ENCODE data around the gene SLC39A10.
"Not testable (repeated sequence)": the region's sequence is repeated elsewhere in the genome, so short reads cannot be mapped to it uniquely, and the experiment has no call there.

The SLC39A10 gene

DNA sequence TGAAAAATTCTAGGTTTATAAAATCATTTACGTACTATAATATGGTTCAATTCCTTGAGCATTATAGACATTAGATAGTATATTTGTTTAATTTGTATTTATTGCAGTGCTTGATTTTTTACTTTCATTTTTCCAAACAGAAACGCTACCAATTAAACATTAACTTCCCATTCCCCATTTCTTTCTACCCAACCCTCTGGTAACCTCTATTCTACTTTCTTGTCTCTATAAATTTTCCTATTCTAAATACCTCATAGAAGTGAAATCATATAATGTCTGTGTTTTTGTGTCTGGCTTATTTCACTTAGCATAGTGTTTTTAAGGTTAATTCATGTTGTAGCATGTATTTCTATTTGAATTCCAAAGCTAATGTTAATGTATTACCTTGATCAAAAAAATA is 11.6 kb upstream of the SLC39A10 start:
- DNase-seq (ENCODE audit: low read depth): no peak
- TF ChIP-seq, protein P1, sequence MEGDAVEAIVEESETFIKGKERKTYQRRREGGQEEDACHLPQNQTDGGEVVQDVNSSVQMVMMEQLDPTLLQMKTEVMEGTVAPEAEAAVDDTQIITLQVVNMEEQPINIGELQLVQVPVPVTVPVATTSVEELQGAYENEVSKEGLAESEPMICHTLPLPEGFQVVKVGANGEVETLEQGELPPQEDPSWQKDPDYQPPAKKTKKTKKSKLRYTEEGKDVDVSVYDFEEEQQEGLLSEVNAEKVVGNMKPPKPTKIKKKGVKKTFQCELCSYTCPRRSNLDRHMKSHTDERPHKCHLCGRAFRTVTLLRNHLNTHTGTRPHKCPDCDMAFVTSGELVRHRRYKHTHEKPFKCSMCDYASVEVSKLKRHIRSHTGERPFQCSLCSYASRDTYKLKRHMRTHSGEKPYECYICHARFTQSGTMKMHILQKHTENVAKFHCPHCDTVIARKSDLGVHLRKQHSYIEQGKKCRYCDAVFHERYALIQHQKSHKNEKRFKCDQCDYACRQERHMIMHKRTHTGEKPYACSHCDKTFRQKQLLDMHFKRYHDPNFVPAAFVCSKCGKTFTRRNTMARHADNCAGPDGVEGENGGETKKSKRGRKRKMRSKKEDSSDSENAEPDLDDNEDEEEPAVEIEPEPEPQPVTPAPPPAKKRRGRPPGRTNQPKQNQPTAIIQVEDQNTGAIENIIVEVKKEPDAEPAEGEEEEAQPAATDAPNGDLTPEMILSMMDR (IDR thresholded peaks at IDR 0.05; ENCODE audit: low read length, missing control alignments): no peak
- H3K4me3 ChIP-seq (replicated peaks; ENCODE audit: low read depth, low read length): no peak overlapping the region

DNA sequence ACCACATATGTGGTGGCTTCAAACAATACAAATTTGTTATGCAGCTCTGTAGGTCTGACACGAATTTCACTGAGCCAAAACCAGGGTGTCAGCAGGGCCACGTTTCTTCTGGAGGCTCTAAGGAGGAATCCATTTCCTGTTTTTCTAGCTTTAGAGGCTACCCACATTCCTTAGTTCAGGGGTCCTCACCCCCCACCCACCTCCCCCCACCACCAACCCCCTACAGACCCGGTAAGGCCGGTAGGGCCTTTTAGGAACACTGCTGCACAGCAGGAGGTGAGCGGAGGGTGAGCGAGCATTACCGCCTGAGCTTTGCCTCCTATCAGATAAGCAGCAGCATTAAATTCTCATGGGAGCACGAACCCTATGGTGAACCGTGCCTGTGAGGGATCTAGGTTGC is 10.6 kb upstream of the SLC39A10 start:
- TF ChIP-seq, protein P1 (IDR thresholded peaks at IDR 0.05; ENCODE audit: low read length, missing control alignments): no peak
- DNase-seq (ENCODE audit: low read depth): no peak
- no peak overlapping the region for H3K4me3 ChIP-seq (replicated peaks; ENCODE audit: low read depth, low read length)

DNA sequence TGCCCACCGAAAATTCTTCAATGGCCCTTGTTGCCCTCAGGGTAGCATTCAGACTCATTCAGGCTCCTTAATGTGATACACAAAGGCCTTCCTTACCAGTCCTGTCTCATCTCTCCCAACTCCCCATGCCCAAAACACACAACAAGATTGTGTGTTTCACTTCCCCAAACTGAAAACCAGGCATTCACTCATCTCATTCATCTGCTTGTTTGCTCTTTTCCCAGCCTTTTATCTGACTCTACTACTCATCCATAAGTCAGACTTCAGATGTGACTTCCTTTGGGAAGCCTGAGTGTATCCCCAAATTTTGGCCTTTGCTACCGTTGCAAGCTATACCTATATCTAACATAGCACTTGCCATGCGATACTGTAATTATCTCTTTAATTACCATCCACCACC is 9.7 kb upstream of the SLC39A10 start:
- no peak for DNase-seq (ENCODE audit: low read depth)
- TF ChIP-seq, protein P1 (IDR thresholded peaks at IDR 0.05; ENCODE audit: low read length, missing control alignments): no peak
- no peak overlapping the region for H3K4me3 ChIP-seq (replicated peaks; ENCODE audit: low read depth, low read length)

DNA sequence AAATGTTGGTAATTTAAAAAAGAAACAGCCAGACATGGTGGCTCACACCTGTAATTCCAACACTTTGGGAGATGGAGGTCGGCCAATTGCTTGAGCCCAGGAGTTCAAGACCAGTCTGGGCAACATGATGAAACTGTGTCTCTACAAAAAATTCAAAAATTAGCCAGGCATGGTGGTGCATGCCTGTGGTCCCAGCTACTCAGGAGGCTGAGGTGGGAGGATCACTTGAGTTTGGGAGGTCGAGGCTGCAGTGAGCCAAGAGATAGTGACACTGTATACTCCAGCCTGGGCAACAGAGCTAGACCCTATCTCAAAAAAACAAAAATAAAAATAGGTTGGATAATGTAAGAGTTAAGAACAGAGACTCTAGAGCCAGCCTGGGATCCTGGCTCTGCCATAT is 8.7 kb upstream of the SLC39A10 start:
- DNase-seq (ENCODE audit: low read depth); H3K4me3 ChIP-seq (replicated peaks; ENCODE audit: low read depth, low read length): not testable (repeated sequence)

DNA sequence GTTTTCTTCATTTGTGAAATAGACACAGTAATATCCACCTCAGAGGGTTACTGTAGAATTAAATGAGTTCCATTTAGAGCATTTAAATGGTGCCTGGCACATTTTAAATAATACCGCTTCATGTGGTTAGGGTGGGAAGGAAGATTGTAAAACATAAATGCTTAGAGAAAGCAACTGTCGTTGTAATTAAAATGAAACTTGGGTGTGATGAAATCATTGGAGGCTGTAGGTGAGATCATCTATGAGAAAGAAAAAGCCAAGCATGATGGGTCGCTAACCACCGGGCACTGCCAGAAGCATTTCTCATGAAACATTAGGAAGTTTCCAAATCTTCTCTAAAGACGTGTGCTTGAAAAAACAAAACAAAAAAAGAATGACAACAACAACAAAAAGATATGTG is 8.2 kb upstream of the SLC39A10 start:
- no peak overlapping the region for H3K4me3 ChIP-seq (replicated peaks; ENCODE audit: low read depth, low read length)
- TF ChIP-seq, protein P1 (IDR thresholded peaks at IDR 0.05; ENCODE audit: low read length, missing control alignments): no peak
- no peak for DNase-seq (ENCODE audit: low read depth)

DNA sequence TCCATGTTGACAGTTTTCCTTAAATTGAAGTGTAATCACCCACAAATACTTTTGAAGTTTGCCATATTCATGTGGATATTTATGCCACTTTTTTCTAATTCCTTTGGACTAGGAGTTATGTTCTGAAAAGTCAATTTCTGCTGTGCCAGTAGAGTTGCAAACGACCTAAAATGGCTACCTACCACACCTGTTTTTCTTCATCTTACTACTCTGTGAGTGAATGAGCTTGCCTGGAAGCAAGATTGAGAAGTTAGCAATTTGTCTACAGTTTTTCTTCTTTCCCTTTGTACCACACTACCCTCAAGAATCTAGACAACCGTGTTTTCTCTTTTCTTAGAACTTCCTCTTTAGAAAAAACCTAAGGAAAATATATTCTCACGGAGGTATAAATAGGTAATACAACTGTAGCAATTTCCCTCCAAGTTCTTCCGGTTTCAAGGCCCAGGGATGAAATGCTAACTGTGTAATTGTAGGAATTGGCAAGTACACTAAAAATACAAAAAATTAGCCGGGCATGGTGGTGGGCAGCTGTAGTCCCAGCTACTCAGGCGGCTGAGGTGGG is 7.3 kb upstream of the SLC39A10 start:
- H3K4me3 ChIP-seq (replicated peaks; ENCODE audit: low read depth, low read length): no peak overlapping the region
- TF ChIP-seq, protein P1 (IDR thresholded peaks at IDR 0.05; ENCODE audit: low read length, missing control alignments): no peak
- DNase-seq (ENCODE audit: low read depth): no peak

DNA sequence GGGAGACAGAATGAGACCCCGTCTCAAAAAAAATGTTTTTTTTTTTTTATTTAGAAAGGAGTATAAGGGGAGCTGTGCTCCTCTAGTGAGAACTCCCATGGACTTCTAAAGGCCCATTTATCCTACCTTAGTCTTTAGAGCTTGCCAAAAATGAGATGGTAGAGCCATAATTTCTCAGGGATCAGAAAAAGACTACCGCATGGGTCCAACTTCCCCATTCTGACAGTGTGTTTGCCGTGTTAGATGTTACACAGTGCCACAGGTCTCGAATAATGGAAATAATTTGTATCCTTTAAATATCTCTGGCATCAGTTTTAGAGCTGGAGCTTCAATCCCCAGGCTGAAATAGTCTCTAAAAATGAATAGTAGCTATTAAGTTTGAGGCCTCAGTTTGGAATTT is 6.0 kb upstream of the SLC39A10 start:
- DNase-seq (ENCODE audit: low read depth): no peak
- TF ChIP-seq, protein P1 (IDR thresholded peaks at IDR 0.05; ENCODE audit: low read length, missing control alignments): no peak
- no peak overlapping the region for H3K4me3 ChIP-seq (replicated peaks; ENCODE audit: low read depth, low read length)
